ENCODE data around the gene ARHGDIA. TPM values are rescaled to one million over a fixed set of nuclear protein-coding genes. Genes with fewer than 3 reads are reported as not detected.

Gene ARHGDIA
- total RNA-seq, 1 experiment from 2014 or later = 247 TPM

GRCh38 chr17:81888105-81888987, 17.2 kb upstream of the ARHGDIA start:
- DNase-seq (ENCODE audit: low spot score) = no peak
- Mint-ChIP-seq H3K4me1 (peaks cover 11% of the 10 kb centered on the region), H3K27me3 (ENCODE audit: low read depth) (no peaks in the 10 kb centered on the region), H3K36me3 (peaks cover 54% of the 10 kb centered on the region), H3K27ac (peak overlapping the region; percentile 36; the same call in 1 of the 2 replicates), H3K9me3 (no peaks in the 10 kb centered on the region), H3K4me3 (peak overlapping the region; percentile 88)
- POLR2A ChIA-PET = interaction anchor here (0.6 kb wide), 1 partner anchor 666 kb away, joined by 6 read pairs; no protein-coding TSS in a partner anchor
- TF ChIP-seq ATF2 (CRISPR knock-in tag; IDR thresholded peaks at IDR 0.05; ENCODE audit: borderline replicate concordance, low read depth) (no peak), SOX15 (CRISPR knock-in tag; IDR thresholded peaks at IDR 0.05) (no peak), ZMAT4 (CRISPR knock-in tag; IDR thresholded peaks at IDR 0.05) (no peak), FOXP1 (CRISPR knock-in tag; IDR thresholded peaks at IDR 0.05; ENCODE audit: borderline replicate concordance) (no peak), AR (CRISPR knock-in tag; IDR thresholded peaks at IDR 0.05) (no peak), HMGA2 (CRISPR knock-in tag; IDR thresholded peaks at IDR 0.05) (no peak), GTF2I (CRISPR knock-in tag; conservative IDR thresholded peaks at IDR 0.05) (no peak), FOXJ3 (CRISPR knock-in tag; IDR thresholded peaks at IDR 0.05; ENCODE audit: borderline replicate concordance) (no peak), SP1 (CRISPR knock-in tag; conservative IDR thresholded peaks at IDR 0.05) (no peak), ZNF263 (CRISPR knock-in tag; IDR thresholded peaks at IDR 0.05; ENCODE audit: low read depth) (no peak), ZBTB21 (CRISPR knock-in tag; IDR thresholded peaks at IDR 0.05; ENCODE audit: borderline replicate concordance) (no peak), CREM (CRISPR knock-in tag; IDR thresholded peaks at IDR 0.05) (no peak), NR2C2 (CRISPR knock-in tag; IDR thresholded peaks at IDR 0.05) (no peak), CDX4 (CRISPR knock-in tag; IDR thresholded peaks at IDR 0.05; ENCODE audit: borderline replicate concordance) (no peak), TCF7 (CRISPR knock-in tag; IDR thresholded peaks at IDR 0.05; ENCODE audit: low read depth) (no peak)
- ATAC-seq = no peak
- CTCF ChIA-PET = no interaction called here

GRCh38 chr17:81885869-81886548, 14.9 kb upstream of the ARHGDIA start:
- no peak for DNase-seq (ENCODE audit: low spot score)
- Mint-ChIP-seq H3K4me3 (no peak overlapping the region), H3K4me1 (peaks cover 11% of the 10 kb centered on the region), H3K36me3 (peaks cover 63% of the 10 kb centered on the region), H3K27ac (no peak overlapping the region; the same call in 1 of the 2 replicates), H3K9me3 (no peaks in the 10 kb centered on the region), H3K27me3 (ENCODE audit: low read depth) (no peaks in the 10 kb centered on the region)
- ChIA-PET CTCF (interaction anchor here (0.6 to 1.1 kb wide), 3 partner anchors 16 to 66 kb away, joined by 3 to 4 read pairs (median 3); no protein-coding TSS in a partner anchor), POLR2A (no interaction called here)
- ATAC-seq = no peak
- TF ChIP-seq USF1 (CRISPR knock-in tag; IDR thresholded peaks at IDR 0.05) (no peak), SMAD3 (CRISPR knock-in tag; IDR thresholded peaks at IDR 0.05; ENCODE audit: borderline replicate concordance) (no peak), E2F4 (CRISPR knock-in tag; IDR thresholded peaks at IDR 0.05; ENCODE audit: borderline replicate concordance, low read depth) (no peak), E2F1 (CRISPR knock-in tag; IDR thresholded peaks at IDR 0.05) (no peak), ZSCAN18 (CRISPR knock-in tag; IDR thresholded peaks at IDR 0.05) (no peak), SMAD4 (CRISPR knock-in tag; IDR thresholded peaks at IDR 0.05) (no peak), FOXJ3 (CRISPR knock-in tag; IDR thresholded peaks at IDR 0.05; ENCODE audit: borderline replicate concordance) (no peak), CREM (CRISPR knock-in tag; IDR thresholded peaks at IDR 0.05) (no peak), SOX15 (CRISPR knock-in tag; IDR thresholded peaks at IDR 0.05) (no peak), ZNF317 (CRISPR knock-in tag; IDR thresholded peaks at IDR 0.05; ENCODE audit: borderline replicate concordance, low read depth) (no peak)
